Adrenal gland (tissue), 12 donors: ENCODE results near the gene AJUBA. TPM values are rescaled to one million over a fixed set of nuclear protein-coding genes. Genes with fewer than 3 reads are reported as not detected.
"Not testable (repeated sequence)": the region's sequence is repeated elsewhere in the genome, so short reads cannot be mapped to it uniquely, and the experiment has no call there.

ENCODE experiments used
- DNase-seq, 7 donors: peaks; one replicate each; pipeline ENCODE4 v3.0.0-alpha.2; 2019 to 2020
- H3K27ac ChIP-seq, 5 donors: fragments of 200-600 bp; sonication (generic) in 4 of 5; 1 replicate in 3 of 5; 2 replicates in 2 of 5; pipeline versions ENCODE4 v1.5.1 to v1.8.0; 2016 to 2020; ENCODE audit warnings: mild to moderate bottlenecking in 1 of 5
- H3K27me3 ChIP-seq: fragments of 200-600 bp; 2 replicates; pipeline ENCODE4 v1.8.0; 2021
- H3K36me3 ChIP-seq, 2 donors: fragments of 200-600 bp; replicated peaks in 1 of 2; 1 replicate in 1 of 2; 2 replicates in 1 of 2; pipeline versions ENCODE4 v1.5.1 to v1.8.0; 2018 to 2022
- H3K4me1 ChIP-seq, 2 donors: fragments of 200-600 bp; replicated peaks in 1 of 2; 1 replicate in 1 of 2; 2 replicates in 1 of 2; pipeline versions ENCODE4 v1.5.1 to v1.8.0; 2018 to 2021
- H3K4me3 ChIP-seq, 4 donors: fragments of 200-600 bp; sonication (generic) in 3 of 4; one replicate each; pipeline ENCODE4 v1.5.1; 2016 to 2018
- H3K9me3 ChIP-seq, 3 donors: fragments of 200-600 bp; sonication (generic) in 1 of 3; replicated peaks in 1 of 3; 1 replicate in 2 of 3; 2 replicates in 1 of 3; pipeline versions ENCODE4 v1.5.1 to v1.8.0; 2016 to 2021
- CTCF ChIP-seq, 6 experiments: fragments of 450-650 bp in 4 of 6; fragments of 200-600 bp in 2 of 6; sonication (generic) in 1 of 6; IDR thresholded peaks; 1 replicate in 5 of 6; 2 replicates in 1 of 6; pipeline versions ENCODE4 v1.5.1 to v1.8.0; 2016 to 2021; ENCODE audit warnings: antibody characterized with exemption in 6 of 6, mild to moderate bottlenecking in 2 of 6, moderate library complexity in 1 of 6
- POLR2A ChIP-seq, 2 donors: fragments of 450-650 bp; IDR thresholded peaks; one replicate each; pipeline ENCODE4 v1.6.1; 2017; ENCODE audit warnings: antibody characterized with exemption in 2 of 2, mild to moderate bottlenecking in 2 of 2, moderate library complexity in 1 of 2
- WGBS, 4 donors: extraction: QIAGEN DNeasy Blood & Tissue Kit in 2 of 4; methylation state at CpG; one replicate each; pipeline versions ENCODE4 v1.1.5 to v1.1.7; 2013 to 2017; 5-methylcytosine and 5-hydroxymethylcytosine counted together
- intact Hi-C, 2 donors: fragments of 100-400 bp; cut with DNase I; formaldehyde crosslinking; loops; one replicate each; pipeline versions ENCODE4 v1.14.1 to v1.15.0; 2022 to 2023
- polyA plus RNA-seq, 3 donors: library from polyadenylated mRNA; stranded (reverse); fragments of 200-250 nt in 2 of 3; fragments of 350-450 nt in 1 of 3; fragmentation: Illumina TruSeq in 1 of 3; extraction: RNeasy Lipid Tissue Mini Kit (QIAGEN cat#74804) in 1 of 3; gene quantifications; one replicate each; pipeline ENCODE4 v1.2.3, GENCODE V29; 2013 to 2014
- total RNA-seq, 9 donors: library from RNA; depleted of rRNA in 4 of 9; stranded (reverse); fragments of >200 nt in 4 of 9; fragments of 120-200 nt in 1 of 9; fragmentation: NEBNext Ultra II Directional in 1 of 9; extraction: Animal tissue kit (Norgen Biotek cat#: 25700) in 1 of 9; gene quantifications; one replicate each; pipeline versions ENCODE4 v1.1.0 to v1.2.4, GENCODE V29; 2013 to 2023
- donor health status: healthy with polysubstance abuse.
- donor health status: Bipolar disorder and iron deficiency.
- donor health status: DM: yes; HTN: yes; CAD: no.
- donor health status: DM: no; HTN: no; CAD: no.
- donor health status: DM: no; HTN: no; CAD: no.
- donor health status: DM: yes; HTN: yes; CAD: no.

AJUBA gene
- total and polyA plus RNA-seq, 12 donors = 1.4 to 12.6 (median 4.5) TPM

- H3K36me3 ChIP-seq = no peaks in the 10 kb centered on the region
- H3K4me1 ChIP-seq = no peaks in the 10 kb centered on the region
- H3K9me3 ChIP-seq = no peaks in the 10 kb centered on the region
- WGBS, 4 donors = 83 to 90% (median 87%) methylated on average over 5 of the region's 5 CpGs
- no peak overlapping the region for H3K4me3 ChIP-seq
- DNase-seq = no peak
- no peak overlapping the region for H3K27ac ChIP-seq
- TF ChIP-seq POLR2A (IDR thresholded peaks at IDR 0.05) (no peak), CTCF (IDR thresholded peaks at IDR 0.05) (no peak)
- intact Hi-C loops = no loop called here
- no peaks in the 10 kb centered on the region for H3K27me3 ChIP-seq
Measured at GRCh38 chr14:23017091-23017490, 34.7 kb upstream of the AJUBA start.

- intact Hi-C loops = no loop called here
- no peaks in the 10 kb centered on the region for H3K4me1 ChIP-seq
- no peak overlapping the region for H3K4me3 ChIP-seq
- no peaks in the 10 kb centered on the region for H3K36me3 ChIP-seq
- DNase-seq = no peak
- TF ChIP-seq POLR2A (IDR thresholded peaks at IDR 0.05) (no peak), CTCF (IDR thresholded peaks at IDR 0.05) (no peak)
- H3K27ac ChIP-seq = no peak overlapping the region
- no peaks in the 10 kb centered on the region for H3K27me3 ChIP-seq
- H3K9me3 ChIP-seq = no peaks in the 10 kb centered on the region
- WGBS, 4 donors = 76 to 94% (median 78%) methylated on average over 4 of the region's 4 CpGs
Measured at GRCh38 chr14:23015618-23016017, 33.3 kb upstream of the AJUBA start.

GRCh38 chr14:23013749-23014054 is 31.4 kb upstream of the AJUBA start:
- H3K9me3 ChIP-seq, H3K4me1 ChIP-seq, H3K36me3 ChIP-seq, H3K27me3 ChIP-seq, DNase-seq, H3K27ac ChIP-seq, intact Hi-C loops, H3K4me3 ChIP-seq: not testable (repeated sequence)
- WGBS, 4 donors = 88 to 93% (median 91%) methylated on average over 5 of the region's 5 CpGs

GRCh38 chr14:23013054-23013748 is 30.9 kb upstream of the AJUBA start:
- intact Hi-C loops = no loop called here
- 68 to 82% (median 73%) methylated on average over 6 of the region's 6 CpGs for WGBS, 4 donors
- H3K4me3 ChIP-seq = no peak overlapping the region
- peaks cover 0 to 5% of the 10 kb centered on the region in 2 donors for H3K4me1 ChIP-seq
- TF ChIP-seq POLR2A (IDR thresholded peaks at IDR 0.05) = no peak
- no peak for TF ChIP-seq CTCF (IDR thresholded peaks at IDR 0.05)
- H3K27ac ChIP-seq = no peak overlapping the region
- H3K27me3 ChIP-seq = no peaks in the 10 kb centered on the region
- no peaks in the 10 kb centered on the region for H3K36me3 ChIP-seq
- DNase-seq = peak in 1 of 7 donors; percentile 63
- no peaks in the 10 kb centered on the region for H3K9me3 ChIP-seq
